RWPE1 (cell line): ENCODE results near the gene LCN15.
A peak's percentile ranks its signal among the peaks of the same experiment; 100 is the strongest.
"Not testable (repeated sequence)": the region's sequence is repeated elsewhere in the genome, so short reads cannot be mapped to it uniquely, and the experiment has no call there.

Experiments
- CTCF ChIA-PET: fragments of 350-600 bp; sonication (Branson Sonifier 250); formaldehyde crosslinking; extraction: SDS; loops from one replicate; lab custom pipeline; 2021; lab: Yijun Ruan, JAX
- POLR2A ChIA-PET: fragments of 400-600 bp; formaldehyde crosslinking; extraction: SDS; loops from one replicate; lab custom pipeline; 2020; ENCODE audit warnings: antibody characterized with exemption; ENCODE audit not compliant: low non-redundant PET; lab: Yijun Ruan, JAX
- DNase-seq: peaks from one replicate; pipeline ENCODE4 v3.0.0; 2012; ENCODE audit warnings: low spot score
- H3K27ac ChIP-seq: fragments of 450-650 bp; 2 replicates; pipeline ENCODE4 v1.5.1; 2017
- CTCF ChIP-seq: fragments of 450-650 bp; conservative IDR thresholded peaks from 2 replicates; pipeline ENCODE4 v1.5.1; 2017; ENCODE audit warnings: low read depth, mild to moderate bottlenecking

LCN15 gene

GRCh38 chr9:136711751-136712689 is 52.3 kb downstream of the LCN15 start, which contains the start of gene DIPK1B:
Gene DIPK1B, plus strand, starts transcription at chr9:136712572. Its CDS starts 94 bp downstream, at chr9:136712666.
- ChIA-PET CTCF (interaction anchor here (0.6 to 0.7 kb wide), 2 partner anchors 87 to 438 kb away, joined by 3 read pairs; no protein-coding TSS in a partner anchor), POLR2A (no interaction called here)
- no peak for TF ChIP-seq CTCF
- DNase-seq = no peak
- peak within 1 kb of the TSS; percentile 0; the same call in 1 of the 2 replicates for H3K27ac ChIP-seq

GRCh38 chr9:136711219-136711648 is 53.1 kb downstream of the LCN15 start:
- POLR2A ChIA-PET = not testable (repeated sequence)

GRCh38 chr9:136710543-136710942 is 53.8 kb downstream of the LCN15 start:
- H3K27ac ChIP-seq = peak overlapping the region; percentile 32
- POLR2A ChIA-PET = no interaction called here
- TF ChIP-seq CTCF = no peak
- no peak for DNase-seq
- CTCF ChIA-PET = interaction anchor here (1.3 kb wide), 1 partner anchor 17 kb away, joined by 3 read pairs; no protein-coding TSS in a partner anchor

More at GRCh38 chr9:136711219-136711648, 53.1 kb downstream of the LCN15 start:
- peak overlapping the region; percentile 32; the same call in 1 of the 2 replicates for H3K27ac ChIP-seq
- not testable (repeated sequence) for DNase-seq
- CTCF ChIA-PET = interaction anchor here (0.6 to 1.3 kb wide), 3 partner anchors 18 to 439 kb away, joined by 3 read pairs; no protein-coding TSS in a partner anchor
